ENCODE measurements around the gene SSBP4.

Gene SSBP4

DNA sequence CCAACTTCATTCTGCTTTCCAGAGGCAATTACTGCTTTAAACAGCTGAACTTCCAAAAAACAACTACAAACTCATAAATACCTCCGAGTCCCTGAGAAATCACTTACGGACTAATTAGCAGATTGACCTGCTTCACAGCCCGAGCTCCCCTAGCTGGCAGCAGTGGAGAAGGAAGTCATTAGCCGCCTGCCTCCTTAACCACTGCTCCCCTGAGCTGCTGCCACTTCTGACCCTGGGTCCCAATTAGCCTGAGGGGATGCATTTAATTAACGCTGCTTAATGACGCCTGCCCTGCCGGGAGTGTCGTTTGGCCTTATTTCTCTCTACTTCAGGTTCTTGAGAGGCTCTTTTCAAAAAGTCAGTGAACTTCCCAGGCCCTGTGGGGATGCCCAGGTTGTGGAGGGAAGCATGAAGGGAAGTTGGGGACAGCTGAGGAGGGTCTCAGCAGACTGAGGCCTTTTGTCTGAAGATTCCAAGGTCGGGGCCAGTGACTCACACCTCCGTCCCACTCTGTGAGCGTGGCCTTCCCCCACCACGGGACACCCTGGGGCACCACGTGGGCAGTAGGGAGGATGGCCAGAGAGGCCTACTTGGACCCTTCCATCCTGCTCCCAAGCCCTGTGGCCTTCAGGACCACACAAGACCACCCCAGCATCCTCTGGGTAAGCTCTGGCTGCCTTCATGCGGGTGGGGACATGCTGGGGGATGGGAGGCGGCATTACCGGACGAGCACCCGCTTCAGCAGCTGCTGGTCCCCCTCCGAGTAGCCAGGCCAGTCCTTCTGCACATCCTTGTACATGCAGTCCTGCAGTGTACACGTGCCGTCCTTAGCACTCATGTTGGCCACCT lies 38.5 kb downstream of the SSBP4 start:
- Histone ChIP-seq H3K27me3 (ENCODE audit: control insufficient read depth, insufficient read depth, low read length) (no peaks in the 10 kb centered on the region), H3K36me3 (ENCODE audit: control insufficient read depth, insufficient read depth, low read length) (no peaks in the 10 kb centered on the region), H3K4me3 (ENCODE audit: low read depth, low read length) (no peak overlapping the region), H3K9me3 (ENCODE audit: control insufficient read depth, low read length) (no peaks in the 10 kb centered on the region), H3K79me2 (peaks cover 7% of the 10 kb centered on the region), H3K27ac (no peak overlapping the region), H3K4me1 (peaks cover 11% of the 10 kb centered on the region), H3K4me2 (ENCODE audit: low read length) (no peak overlapping the region), H3K9ac (no peak overlapping the region), H2AFZ (no peak overlapping the region)
- TF ChIP-seq, protein P1, sequence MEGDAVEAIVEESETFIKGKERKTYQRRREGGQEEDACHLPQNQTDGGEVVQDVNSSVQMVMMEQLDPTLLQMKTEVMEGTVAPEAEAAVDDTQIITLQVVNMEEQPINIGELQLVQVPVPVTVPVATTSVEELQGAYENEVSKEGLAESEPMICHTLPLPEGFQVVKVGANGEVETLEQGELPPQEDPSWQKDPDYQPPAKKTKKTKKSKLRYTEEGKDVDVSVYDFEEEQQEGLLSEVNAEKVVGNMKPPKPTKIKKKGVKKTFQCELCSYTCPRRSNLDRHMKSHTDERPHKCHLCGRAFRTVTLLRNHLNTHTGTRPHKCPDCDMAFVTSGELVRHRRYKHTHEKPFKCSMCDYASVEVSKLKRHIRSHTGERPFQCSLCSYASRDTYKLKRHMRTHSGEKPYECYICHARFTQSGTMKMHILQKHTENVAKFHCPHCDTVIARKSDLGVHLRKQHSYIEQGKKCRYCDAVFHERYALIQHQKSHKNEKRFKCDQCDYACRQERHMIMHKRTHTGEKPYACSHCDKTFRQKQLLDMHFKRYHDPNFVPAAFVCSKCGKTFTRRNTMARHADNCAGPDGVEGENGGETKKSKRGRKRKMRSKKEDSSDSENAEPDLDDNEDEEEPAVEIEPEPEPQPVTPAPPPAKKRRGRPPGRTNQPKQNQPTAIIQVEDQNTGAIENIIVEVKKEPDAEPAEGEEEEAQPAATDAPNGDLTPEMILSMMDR (IDR thresholded peaks at IDR 0.05): no peak

DNA sequence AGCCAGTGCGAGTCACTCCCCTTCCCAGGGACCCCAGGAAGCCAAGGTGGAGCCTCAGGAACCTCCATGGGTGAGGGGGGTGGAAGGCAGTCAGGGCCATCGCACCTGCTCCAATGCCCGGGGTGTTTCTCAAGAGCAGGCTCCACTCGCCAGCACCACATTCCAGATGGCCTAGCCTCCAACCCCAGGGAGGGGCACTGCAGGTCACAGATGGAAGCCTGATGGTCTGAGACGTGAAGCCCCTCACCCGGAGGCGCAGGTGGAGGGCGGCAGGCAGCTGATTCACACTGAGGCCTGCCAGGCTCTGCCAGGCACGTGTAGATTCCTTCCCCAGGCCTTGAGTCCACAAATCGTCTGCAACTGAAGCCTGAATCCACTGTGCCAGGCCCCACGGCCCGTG lies 41.7 kb downstream of the SSBP4 start:
- Histone ChIP-seq H3K9ac (no peak overlapping the region), H3K4me1 (peaks cover 11% of the 10 kb centered on the region)
- TF ChIP-seq, protein P1 (IDR thresholded peaks at IDR 0.05): no peak

DNA sequence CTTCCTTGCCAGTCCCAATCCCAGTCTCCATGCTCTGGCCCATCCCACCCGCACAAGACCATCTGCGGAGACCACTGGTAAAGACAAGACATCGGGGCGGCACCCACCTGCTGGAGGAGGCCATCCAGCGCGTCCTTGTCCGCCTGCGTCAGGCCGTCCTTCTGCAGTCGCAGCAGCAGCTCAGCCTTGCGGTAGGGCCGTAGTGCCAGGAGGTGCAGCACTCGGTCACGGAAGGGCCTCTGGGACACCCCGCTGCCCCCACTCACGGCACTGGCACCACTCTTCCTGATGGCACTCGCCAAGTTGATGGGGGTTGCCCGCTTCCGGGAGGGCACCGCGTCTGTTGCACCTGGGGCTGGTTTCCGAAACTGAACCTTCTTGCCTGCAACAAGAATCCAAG lies 42.3 kb downstream of the SSBP4 start:
- Histone ChIP-seq H3K36me3 (ENCODE audit: control insufficient read depth, insufficient read depth, low read length) (no peaks in the 10 kb centered on the region), H2AFZ (no peak overlapping the region), H3K9ac (no peak overlapping the region), H3K4me3 (ENCODE audit: low read depth, low read length) (no peak overlapping the region), H3K27me3 (ENCODE audit: control insufficient read depth, insufficient read depth, low read length) (no peaks in the 10 kb centered on the region), H3K4me1 (peaks cover 11% of the 10 kb centered on the region), H3K4me2 (ENCODE audit: low read length) (no peak overlapping the region), H3K9me3 (ENCODE audit: control insufficient read depth, low read length) (no peaks in the 10 kb centered on the region), H3K27ac (no peak overlapping the region), H3K79me2 (peaks cover 5% of the 10 kb centered on the region)
- TF ChIP-seq, protein P1 (IDR thresholded peaks at IDR 0.05): no peak

More for the DNA sequence above, 41.7 kb downstream of the SSBP4 start:
- H3K27ac ChIP-seq: peak overlapping the region; percentile 69
- H3K36me3 ChIP-seq (ENCODE audit: control insufficient read depth, insufficient read depth, low read length): no peaks in the 10 kb centered on the region
- H3K4me3 ChIP-seq (ENCODE audit: low read depth, low read length): no peak overlapping the region
- H3K9me3 ChIP-seq (ENCODE audit: control insufficient read depth, low read length): no peaks in the 10 kb centered on the region
- no peaks in the 10 kb centered on the region for H3K27me3 ChIP-seq (ENCODE audit: control insufficient read depth, insufficient read depth, low read length)
- H3K4me2 ChIP-seq (ENCODE audit: low read length): no peak overlapping the region
- H3K79me2 ChIP-seq: peaks cover 5% of the 10 kb centered on the region
- no peak overlapping the region for H2AFZ ChIP-seq

DNA sequence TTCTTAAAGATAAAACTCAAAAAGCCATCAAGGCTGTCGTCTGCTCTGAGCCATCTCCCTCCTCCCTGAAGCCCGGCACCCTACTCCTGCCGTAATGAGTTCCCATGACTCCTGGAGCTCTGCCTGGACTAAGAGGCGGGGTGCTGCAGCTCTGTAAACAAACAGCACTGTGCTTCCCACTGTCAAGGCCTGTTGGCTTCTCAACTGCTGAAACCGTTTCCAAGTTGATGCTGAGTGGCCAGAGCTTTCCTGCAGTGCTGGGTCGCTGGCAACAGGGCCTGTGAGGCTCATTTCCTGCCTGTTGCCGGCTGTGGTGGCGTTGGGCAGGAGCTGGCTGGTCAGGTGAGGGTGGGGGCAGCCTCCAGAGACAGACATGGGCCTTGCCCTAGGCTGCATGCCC lies 45.4 kb downstream of the SSBP4 start:
- H3K36me3 ChIP-seq (ENCODE audit: control insufficient read depth, insufficient read depth, low read length): no peaks in the 10 kb centered on the region
- H3K27ac ChIP-seq: no peak overlapping the region
- H3K4me3 ChIP-seq (ENCODE audit: low read depth, low read length): no peak overlapping the region
- peaks cover 9% of the 10 kb centered on the region for H3K4me1 ChIP-seq
- H2AFZ ChIP-seq: no peak overlapping the region
- peaks cover 22% of the 10 kb centered on the region for H3K79me2 ChIP-seq
- no peak overlapping the region for H3K9ac ChIP-seq
- H3K4me2 ChIP-seq (ENCODE audit: low read length): peak overlapping the region; percentile 5
- H3K9me3 ChIP-seq (ENCODE audit: control insufficient read depth, low read length): no peaks in the 10 kb centered on the region
- H3K27me3 ChIP-seq (ENCODE audit: control insufficient read depth, insufficient read depth, low read length): no peaks in the 10 kb centered on the region
- TF ChIP-seq, protein P1 (IDR thresholded peaks at IDR 0.05): no peak

Measured in parathyroid adenoma (tissue), 2 donors.